Fibroblast of mammary gland (primary cell): ENCODE results near the gene TAGLN.

Experiments used
- DNase-seq: peaks from one replicate; pipeline ENCODE4 v3.0.0-alpha.2; 2010; ENCODE audit warnings: low read depth
- H3K4me3 ChIP-seq: 2 replicates; pipeline ENCODE4 v1.5.1; 2011; ENCODE audit warnings: low read depth, mild to moderate bottlenecking, low read length, moderate library complexity; ENCODE audit not compliant: control insufficient read depth
- TF ChIP-seq, protein P1 (sequence below): conservative IDR thresholded peaks from 2 replicates; pipeline ENCODE4 v1.5.1; 2011; ENCODE audit warnings: low read depth, low read length, inconsistent platforms; ENCODE audit not compliant: control insufficient read depth, insufficient read depth

TAGLN gene

DNA sequence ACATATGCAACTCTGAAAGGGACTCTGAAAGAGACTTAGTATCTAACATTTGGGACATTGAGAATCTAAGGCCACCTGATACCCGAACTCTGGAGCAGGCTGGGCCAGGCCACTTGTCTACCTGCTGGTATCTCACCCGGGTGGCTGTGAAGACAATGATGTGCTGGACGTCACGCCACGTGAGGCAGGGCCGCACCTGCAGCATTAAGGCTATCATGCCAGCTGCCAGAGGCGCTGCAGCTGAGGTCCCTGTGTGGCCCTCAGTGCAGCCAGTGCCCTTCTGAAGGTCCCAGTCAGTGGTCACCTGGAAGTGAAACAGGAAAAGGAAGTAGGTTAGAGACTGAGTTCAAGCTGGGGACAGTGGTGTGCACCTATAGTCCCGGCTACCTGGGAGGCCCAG is 20.3 kb downstream of the TAGLN start:
- TF ChIP-seq, protein P1, sequence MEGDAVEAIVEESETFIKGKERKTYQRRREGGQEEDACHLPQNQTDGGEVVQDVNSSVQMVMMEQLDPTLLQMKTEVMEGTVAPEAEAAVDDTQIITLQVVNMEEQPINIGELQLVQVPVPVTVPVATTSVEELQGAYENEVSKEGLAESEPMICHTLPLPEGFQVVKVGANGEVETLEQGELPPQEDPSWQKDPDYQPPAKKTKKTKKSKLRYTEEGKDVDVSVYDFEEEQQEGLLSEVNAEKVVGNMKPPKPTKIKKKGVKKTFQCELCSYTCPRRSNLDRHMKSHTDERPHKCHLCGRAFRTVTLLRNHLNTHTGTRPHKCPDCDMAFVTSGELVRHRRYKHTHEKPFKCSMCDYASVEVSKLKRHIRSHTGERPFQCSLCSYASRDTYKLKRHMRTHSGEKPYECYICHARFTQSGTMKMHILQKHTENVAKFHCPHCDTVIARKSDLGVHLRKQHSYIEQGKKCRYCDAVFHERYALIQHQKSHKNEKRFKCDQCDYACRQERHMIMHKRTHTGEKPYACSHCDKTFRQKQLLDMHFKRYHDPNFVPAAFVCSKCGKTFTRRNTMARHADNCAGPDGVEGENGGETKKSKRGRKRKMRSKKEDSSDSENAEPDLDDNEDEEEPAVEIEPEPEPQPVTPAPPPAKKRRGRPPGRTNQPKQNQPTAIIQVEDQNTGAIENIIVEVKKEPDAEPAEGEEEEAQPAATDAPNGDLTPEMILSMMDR: no peak
- H3K4me3 ChIP-seq: no peak overlapping the region
- DNase-seq: no peak

DNA sequence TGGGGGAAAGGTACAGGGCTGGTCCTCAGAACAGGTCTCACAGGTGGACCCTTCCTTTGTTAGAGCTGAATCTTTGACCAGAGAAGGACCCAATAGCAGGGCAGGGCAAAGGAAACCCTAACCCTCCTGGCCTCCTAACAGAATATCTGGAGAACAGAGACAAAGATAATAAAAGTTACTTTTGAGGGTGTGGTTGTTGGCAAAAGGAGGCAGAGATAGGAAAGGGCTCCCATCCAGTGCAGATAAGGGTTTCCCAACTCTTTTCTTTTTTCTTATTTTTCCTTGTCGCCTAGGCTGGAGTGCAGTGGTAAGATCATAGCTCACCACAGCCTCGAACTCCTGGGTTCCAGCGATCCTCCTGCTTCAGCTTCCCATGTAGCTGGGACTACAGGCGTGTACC is 20.8 kb downstream of the TAGLN start:
- TF ChIP-seq, protein P1: no peak
- H3K4me3 ChIP-seq: no peak overlapping the region
- DNase-seq: no peak

DNA sequence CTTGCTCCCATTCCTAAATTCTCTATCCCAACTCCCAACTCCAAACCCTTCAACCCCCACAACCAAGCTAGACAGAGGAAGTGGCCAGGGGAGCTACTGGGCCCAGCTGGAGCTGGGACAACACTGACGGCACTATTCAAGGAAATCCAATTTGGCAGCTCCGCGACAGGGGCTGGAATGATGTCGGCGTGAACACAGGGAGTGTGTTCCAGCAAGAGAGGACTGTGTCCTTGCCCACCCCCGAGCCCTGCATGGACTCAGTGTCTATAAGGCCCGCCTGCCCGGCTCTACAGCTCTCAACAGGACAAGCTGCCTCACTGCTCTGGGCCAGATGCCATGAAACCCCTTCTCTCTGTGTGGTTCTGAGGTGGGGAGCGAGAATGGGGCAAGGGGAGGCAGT is 21.4 kb downstream of the TAGLN start:
- no peak overlapping the region for H3K4me3 ChIP-seq
- DNase-seq: no peak
- TF ChIP-seq, protein P1: no peak

DNA sequence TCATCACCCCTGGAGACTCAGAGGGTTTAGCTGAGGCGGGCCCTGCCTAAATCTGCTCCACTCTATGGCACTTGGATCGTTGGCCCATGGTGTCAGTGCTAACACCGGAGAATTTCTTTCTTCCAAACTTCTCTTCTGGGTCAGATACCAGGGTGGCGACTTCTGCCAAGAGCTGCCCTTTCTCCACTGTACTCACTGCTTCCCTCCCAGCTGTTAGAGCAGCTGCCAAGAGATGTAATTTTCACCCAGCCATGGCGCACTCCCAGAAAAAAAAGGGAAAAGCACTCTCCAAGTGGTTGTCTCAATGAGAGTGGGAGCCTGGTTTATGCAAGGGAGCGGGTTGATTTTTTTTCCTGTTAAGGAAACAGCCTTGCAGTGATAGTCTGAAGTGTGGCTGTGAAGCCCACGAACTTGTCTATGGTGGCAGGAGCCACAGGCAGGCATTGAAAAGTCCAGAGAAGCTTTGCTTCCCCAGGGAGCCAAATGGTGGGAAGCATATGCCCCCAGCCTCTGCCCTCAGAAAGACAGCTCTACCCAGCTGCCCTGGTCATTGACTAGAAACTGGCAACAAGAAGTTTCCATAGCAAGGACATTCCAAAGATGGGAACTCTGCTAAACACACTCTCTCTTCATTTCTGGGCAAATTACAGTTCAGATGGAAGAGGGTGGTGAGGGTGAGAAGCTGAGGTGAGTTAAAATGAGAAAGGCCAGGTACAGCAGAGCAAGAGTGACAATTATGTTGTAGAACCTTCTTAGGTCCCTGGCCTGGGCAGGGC is 22.0 kb downstream of the TAGLN start:
- TF ChIP-seq, protein P1: no peak
- no peak overlapping the region for H3K4me3 ChIP-seq
- DNase-seq: peak; percentile 26

DNA sequence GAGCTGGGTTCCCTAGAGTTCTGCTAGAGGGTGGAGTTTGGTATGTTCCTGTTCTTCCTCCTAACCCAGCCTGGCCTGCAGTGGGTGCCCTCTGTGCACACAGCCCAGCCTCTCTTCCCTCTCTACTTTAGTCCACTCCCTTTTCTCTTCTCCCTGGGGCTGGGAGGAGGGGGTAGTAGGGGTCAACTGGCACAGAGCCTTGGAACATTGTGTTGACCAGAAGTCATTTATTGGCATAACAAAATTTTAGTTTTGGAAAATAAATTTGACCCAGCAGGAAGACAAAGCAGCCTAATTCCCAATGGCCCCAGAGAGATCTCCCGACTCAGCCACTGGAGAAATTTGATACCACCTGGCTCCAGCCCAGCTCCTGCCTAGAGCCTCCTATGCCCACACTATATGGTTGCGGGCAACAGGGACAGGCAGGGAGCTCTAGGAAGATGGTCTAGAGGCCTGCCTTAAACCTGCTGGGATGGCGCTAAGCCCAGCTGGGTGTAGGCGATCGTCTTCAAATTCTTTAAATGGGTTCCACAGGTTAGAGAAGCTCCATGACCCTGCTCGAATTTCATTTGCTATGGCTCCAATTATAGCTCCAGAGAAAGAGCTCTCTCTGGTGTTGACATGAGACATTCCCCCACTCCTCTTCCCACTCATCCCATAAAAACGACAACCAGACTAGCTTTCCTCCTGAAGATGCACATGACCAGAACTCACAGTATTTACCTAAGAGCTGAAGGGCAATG is 22.8 kb downstream of the TAGLN start:
- peak; percentile 83 for DNase-seq
- TF ChIP-seq, protein P1: no peak
- no peak overlapping the region for H3K4me3 ChIP-seq

DNA sequence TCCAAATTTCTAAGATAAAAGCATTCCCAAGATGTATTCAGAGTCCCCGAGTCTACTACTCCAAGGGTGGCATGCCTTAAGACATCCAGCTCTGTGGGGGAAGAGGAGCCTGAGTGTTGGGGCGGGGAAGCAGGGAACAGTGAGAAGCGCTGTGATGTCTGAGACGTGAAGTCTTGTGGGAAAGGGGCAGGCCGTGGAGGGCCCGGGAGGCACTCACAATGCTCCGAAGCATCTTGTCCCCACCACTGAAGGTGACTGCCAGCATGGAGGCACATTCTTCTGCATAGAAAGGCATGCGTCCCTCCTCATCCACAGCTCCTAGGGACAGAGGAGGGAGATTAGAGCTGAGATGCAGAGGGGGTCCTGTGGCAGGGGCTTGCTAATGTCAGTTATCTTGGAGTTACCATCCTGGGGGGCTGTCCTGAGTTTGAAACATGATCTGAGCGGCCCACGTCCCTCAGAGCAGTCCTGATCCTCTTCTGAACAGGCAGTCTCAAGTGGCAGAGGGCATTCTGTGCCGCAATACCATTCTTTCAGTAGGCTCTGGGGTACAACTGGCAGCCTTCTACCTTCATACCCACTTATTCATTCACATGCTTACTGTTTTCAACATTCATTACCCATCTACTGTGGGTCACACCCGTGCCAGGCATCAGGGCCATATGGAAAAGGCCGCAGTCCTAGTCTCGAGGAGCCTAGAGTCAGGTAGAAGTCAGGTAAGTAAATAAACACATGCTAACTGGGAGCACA is 24.0 kb downstream of the TAGLN start:
- TF ChIP-seq, protein P1: no peak
- no peak for DNase-seq
- H3K4me3 ChIP-seq: no peak overlapping the region
